Osteocyte (in vitro differentiated cells): ENCODE measurements around the gene AP3B1. TPM values are rescaled to one million over a fixed set of nuclear protein-coding genes. Genes with fewer than 3 reads are reported as not detected.
A peak's percentile ranks its signal among the peaks of the same experiment; 100 is the strongest.

Experiments
- DNase-seq: peaks from one replicate; pipeline ENCODE4 v3.0.0; 2021; ENCODE audit warnings: mixed read lengths; ENCODE audit not compliant: unreplicated experiment; ENCODE audit errors: extremely low spot score
- H3K27ac Mint-ChIP-seq: one replicate; pipeline ENCODE4 v1.8.0; 2021; ENCODE audit warnings: mild to moderate bottlenecking, mixed read lengths; ENCODE audit not compliant: unreplicated experiment
- H3K27me3 Mint-ChIP-seq: one replicate; pipeline ENCODE4 v1.8.0; 2021; ENCODE audit warnings: mixed read lengths; ENCODE audit not compliant: unreplicated experiment
- H3K36me3 Mint-ChIP-seq: one replicate; pipeline ENCODE4 v1.8.0; 2021; ENCODE audit warnings: mixed read lengths; ENCODE audit not compliant: unreplicated experiment
- H3K4me1 Mint-ChIP-seq: one replicate; pipeline ENCODE4 v1.8.0; 2021; ENCODE audit warnings: mixed read lengths; ENCODE audit not compliant: unreplicated experiment
- H3K4me3 Mint-ChIP-seq: one replicate; pipeline ENCODE4 v1.8.0; 2021; ENCODE audit warnings: mild to moderate bottlenecking, moderate library complexity, mixed read lengths; ENCODE audit not compliant: unreplicated experiment
- H3K9me3 Mint-ChIP-seq: one replicate; pipeline ENCODE4 v1.8.0; 2021; ENCODE audit warnings: mixed read lengths; ENCODE audit not compliant: unreplicated experiment
- total RNA-seq: library from RNA; stranded (reverse); gene quantifications from 2 replicates; pipeline ENCODE4 v1.2.1, GENCODE V29; 2021
- TF ChIP-seq, protein P1 (sequence below): fragments of 200-600 bp; sonication (generic); IDR thresholded peaks from 2 replicates; pipeline ENCODE4 v1.5.0; 2021; ENCODE audit warnings: antibody characterized with exemption, mild to moderate bottlenecking, moderate library complexity

The AP3B1 gene
- total RNA-seq, 1 donor from 2014 or later: 57.0 TPM

DNA sequence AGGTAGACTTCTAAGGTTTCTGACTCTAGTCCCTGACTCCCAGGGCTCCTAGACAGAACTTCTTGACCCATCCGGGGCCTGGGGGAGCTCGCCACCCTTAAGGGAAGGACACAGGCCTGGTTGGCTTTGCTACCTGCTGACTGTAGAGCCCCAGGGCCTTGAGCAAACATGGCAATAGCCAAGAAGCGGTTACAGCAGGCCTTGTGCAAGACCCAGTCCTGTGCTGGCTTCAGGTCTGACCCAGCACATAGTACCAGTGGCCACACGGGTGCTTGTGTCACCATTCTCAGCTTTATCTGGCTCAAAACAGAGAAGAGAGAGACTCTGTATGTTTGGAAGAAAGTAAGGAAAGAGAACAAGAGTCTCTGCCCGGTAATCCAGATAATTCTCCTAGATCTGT, 41.8 kb downstream of the AP3B1 start:
- H3K9me3 Mint-ChIP-seq: peaks cover 25% of the 10 kb centered on the region
- peaks cover 47% of the 10 kb centered on the region for H3K36me3 Mint-ChIP-seq
- H3K27me3 Mint-ChIP-seq: no peaks in the 10 kb centered on the region
- TF ChIP-seq, protein P1, sequence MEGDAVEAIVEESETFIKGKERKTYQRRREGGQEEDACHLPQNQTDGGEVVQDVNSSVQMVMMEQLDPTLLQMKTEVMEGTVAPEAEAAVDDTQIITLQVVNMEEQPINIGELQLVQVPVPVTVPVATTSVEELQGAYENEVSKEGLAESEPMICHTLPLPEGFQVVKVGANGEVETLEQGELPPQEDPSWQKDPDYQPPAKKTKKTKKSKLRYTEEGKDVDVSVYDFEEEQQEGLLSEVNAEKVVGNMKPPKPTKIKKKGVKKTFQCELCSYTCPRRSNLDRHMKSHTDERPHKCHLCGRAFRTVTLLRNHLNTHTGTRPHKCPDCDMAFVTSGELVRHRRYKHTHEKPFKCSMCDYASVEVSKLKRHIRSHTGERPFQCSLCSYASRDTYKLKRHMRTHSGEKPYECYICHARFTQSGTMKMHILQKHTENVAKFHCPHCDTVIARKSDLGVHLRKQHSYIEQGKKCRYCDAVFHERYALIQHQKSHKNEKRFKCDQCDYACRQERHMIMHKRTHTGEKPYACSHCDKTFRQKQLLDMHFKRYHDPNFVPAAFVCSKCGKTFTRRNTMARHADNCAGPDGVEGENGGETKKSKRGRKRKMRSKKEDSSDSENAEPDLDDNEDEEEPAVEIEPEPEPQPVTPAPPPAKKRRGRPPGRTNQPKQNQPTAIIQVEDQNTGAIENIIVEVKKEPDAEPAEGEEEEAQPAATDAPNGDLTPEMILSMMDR: no peak
- H3K27ac Mint-ChIP-seq: no peak overlapping the region
- no peak for DNase-seq
- peaks cover 17% of the 10 kb centered on the region for H3K4me1 Mint-ChIP-seq
- H3K4me3 Mint-ChIP-seq: no peak overlapping the region

DNA sequence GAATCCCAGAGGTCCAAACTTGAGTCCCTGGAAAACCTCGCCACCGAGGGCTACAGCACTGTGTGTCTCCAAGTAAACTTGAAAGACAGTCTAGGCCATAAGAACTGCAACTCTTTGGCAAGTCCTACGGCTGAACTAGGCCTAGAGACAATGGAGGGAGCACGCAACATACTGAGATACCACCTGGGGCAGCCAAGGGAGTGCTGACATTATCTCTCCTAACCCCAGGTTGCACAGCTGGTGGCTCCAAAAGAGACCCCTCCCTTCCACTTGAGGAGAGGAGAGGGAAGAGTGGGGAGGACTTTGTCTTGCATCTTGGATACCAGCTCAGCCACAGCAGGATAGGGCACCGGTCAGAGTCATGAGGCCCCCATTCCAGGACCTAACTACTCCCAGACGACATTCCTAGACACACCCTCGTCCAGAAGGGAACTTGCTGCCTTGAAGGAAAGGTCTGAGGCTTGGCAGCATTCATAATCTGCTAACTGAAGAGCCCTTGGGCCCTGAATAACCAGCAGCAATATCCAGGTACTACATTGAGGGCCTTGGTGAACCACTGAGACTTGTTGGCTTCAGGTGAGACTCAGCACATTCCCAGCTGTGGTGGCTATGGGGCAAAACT, 42.7 kb downstream of the AP3B1 start:
- no peaks in the 10 kb centered on the region for H3K27me3 Mint-ChIP-seq
- H3K9me3 Mint-ChIP-seq: peaks cover 21% of the 10 kb centered on the region
- peaks cover 17% of the 10 kb centered on the region for H3K4me1 Mint-ChIP-seq
- H3K4me3 Mint-ChIP-seq: no peak overlapping the region
- H3K27ac Mint-ChIP-seq: no peak overlapping the region
- no peak for DNase-seq
- TF ChIP-seq, protein P1: no peak
- H3K36me3 Mint-ChIP-seq: peaks cover 38% of the 10 kb centered on the region

DNA sequence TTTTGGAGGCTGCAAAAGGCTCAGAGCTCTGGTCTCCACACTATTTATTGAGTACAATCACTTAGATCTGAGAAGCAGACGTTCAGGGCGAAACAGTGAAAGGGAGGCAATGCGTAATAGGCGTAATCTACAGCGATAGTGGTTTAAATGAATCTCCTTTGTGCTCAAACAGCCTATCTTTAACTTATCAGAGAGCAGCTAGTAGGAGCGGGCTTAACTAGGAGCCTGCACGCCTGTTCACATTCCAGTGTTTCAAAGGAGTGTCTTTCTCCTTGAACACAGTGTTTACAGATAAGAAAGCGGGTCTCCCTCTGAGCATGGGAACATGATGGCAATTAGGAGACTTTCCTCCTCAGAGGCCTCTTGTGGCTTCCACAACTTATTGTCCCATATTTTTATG, 49.4 kb downstream of the AP3B1 start:
- H3K4me1 Mint-ChIP-seq: peaks cover 8% of the 10 kb centered on the region
- no peak overlapping the region for H3K4me3 Mint-ChIP-seq
- peaks cover 4% of the 10 kb centered on the region for H3K9me3 Mint-ChIP-seq
- H3K36me3 Mint-ChIP-seq: peaks cover 18% of the 10 kb centered on the region
- H3K27me3 Mint-ChIP-seq: no peaks in the 10 kb centered on the region
- TF ChIP-seq, protein P1: no peak
- no peak overlapping the region for H3K27ac Mint-ChIP-seq
- DNase-seq: no peak

DNA sequence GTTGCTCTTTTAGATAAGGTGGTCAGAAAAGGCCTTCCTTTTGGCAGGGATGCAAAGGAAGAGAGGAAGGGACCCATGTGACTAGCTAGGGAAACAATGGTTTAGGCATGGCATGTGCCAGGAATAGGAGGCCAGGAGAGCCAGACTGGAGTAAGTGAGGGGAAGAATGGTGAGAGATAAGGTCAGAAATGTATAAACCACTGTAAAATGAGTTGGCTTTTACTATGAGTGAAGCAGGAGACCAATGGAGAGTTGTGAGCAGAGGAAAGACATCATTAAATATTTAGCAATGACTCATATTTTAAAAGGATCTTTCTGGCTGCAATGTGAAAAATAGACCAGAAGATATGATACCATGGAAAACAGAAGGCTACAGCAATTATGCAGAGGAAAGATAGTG, 50.9 kb downstream of the AP3B1 start:
- Mint-ChIP-seq H3K27ac (peak overlapping the region; percentile 48), H3K27me3 (no peaks in the 10 kb centered on the region), H3K36me3 (peaks cover 14% of the 10 kb centered on the region), H3K4me1 (peaks cover 6% of the 10 kb centered on the region), H3K4me3 (no peak overlapping the region), H3K9me3 (no peaks in the 10 kb centered on the region)
- TF ChIP-seq, protein P1: no peak
- DNase-seq: no peak

DNA sequence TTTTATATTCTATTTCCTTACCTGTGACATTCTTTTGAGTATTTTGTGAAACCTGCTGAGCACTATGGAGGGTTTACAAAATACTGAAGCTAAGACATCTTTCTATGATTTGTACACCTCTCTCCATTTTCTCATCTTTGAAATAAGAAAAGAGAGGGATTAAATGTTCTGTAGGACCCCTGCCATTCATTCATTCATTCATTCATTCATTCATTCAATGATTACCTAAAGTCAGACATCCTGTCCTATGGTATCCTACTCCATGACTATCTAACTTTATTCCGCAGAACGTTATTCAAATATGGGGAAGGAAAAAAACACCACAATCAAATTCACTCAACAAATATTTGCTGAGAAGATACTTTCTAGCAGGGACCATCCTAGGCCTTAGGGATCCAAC, 51.4 kb downstream of the AP3B1 start:
- H3K36me3 Mint-ChIP-seq: peaks cover 15% of the 10 kb centered on the region
- peaks cover 6% of the 10 kb centered on the region for H3K4me1 Mint-ChIP-seq
- DNase-seq: no peak
- TF ChIP-seq, protein P1: no peak
- no peaks in the 10 kb centered on the region for H3K27me3 Mint-ChIP-seq
- no peak overlapping the region for H3K4me3 Mint-ChIP-seq
- no peaks in the 10 kb centered on the region for H3K9me3 Mint-ChIP-seq
- no peak overlapping the region for H3K27ac Mint-ChIP-seq
